PC-3 (cell line): ENCODE measurements around the gene GTF2H1. TPM values are rescaled to one million over a fixed set of nuclear protein-coding genes. Genes with fewer than 3 reads are reported as not detected.

Source experiments
- ATAC-seq: fragments of 200-7000 bp; cut with Tn5 transposase; 2 replicates; pipeline ENCODE4 v1.9.1; 2020; ENCODE audit warnings: mild to moderate bottlenecking, moderate library complexity
- BruUV-seq: library from RNA; stranded (reverse); fragments of 400-500 nt; replicated peaks from 2 replicates; lab custom pipeline; 2021; lab: Mats Ljungman, UMichigan
- CTCF ChIA-PET: fragments of 300-600 bp; sonication (Branson Sonifier 250); formaldehyde crosslinking; loops from one replicate; lab custom pipeline; 2022; ENCODE audit warnings: antibody characterized with exemption; lab: Charles Lee
- POLR2A ChIA-PET: fragments of 300-600 bp; sonication (Branson Sonifier 250); formaldehyde crosslinking; loops from one replicate; lab custom pipeline; 2022; ENCODE audit warnings: antibody characterized with exemption; ENCODE audit not compliant: unreplicated experiment; lab: Charles Lee
- DNase-seq: peaks from one replicate; pipeline ENCODE4 v3.0.0-alpha.2; 2015
- H2AFZ ChIP-seq: fragments of 300-600 bp; sonication (generic); 2 replicates; pipeline ENCODE4 v1.6.0; 2016; ENCODE audit warnings: antibody characterized with exemption, low read length
- H3F3A ChIP-seq: fragments of 300-600 bp; sonication (generic); one replicate; pipeline ENCODE4 v1.6.0; 2017; ENCODE audit warnings: antibody characterized with exemption, low read length, control low read depth, mild to moderate bottlenecking; ENCODE audit not compliant: unreplicated experiment
- H3K27ac ChIP-seq: fragments of 300-600 bp; sonication (generic); 2 replicates; pipeline ENCODE4 v1.5.1; 2016; ENCODE audit warnings: mild to moderate bottlenecking, low read length
- H3K27me3 ChIP-seq: fragments of 300-600 bp; sonication (generic); 2 replicates; pipeline ENCODE4 v1.6.1; 2016; ENCODE audit warnings: low read length, mixed read lengths
- H3K36me3 ChIP-seq: fragments of 300-600 bp; sonication (generic); 2 replicates; pipeline ENCODE4 v1.6.1; 2016; ENCODE audit warnings: low read depth, mixed run types, low read length, mixed read lengths
- H3K4me1 ChIP-seq: fragments of 300-600 bp; sonication (generic); 2 replicates; pipeline ENCODE4 v1.5.1; 2016; ENCODE audit warnings: low read length; ENCODE audit not compliant: insufficient read depth
- H3K4me2 ChIP-seq: fragments of 300-600 bp; sonication (generic); 2 replicates; pipeline ENCODE4 v1.6.0; 2016; ENCODE audit warnings: low read length
- H3K4me3 ChIP-seq: fragments of 300-600 bp; sonication (generic); 2 replicates; pipeline ENCODE4 v1.5.1; 2016; ENCODE audit warnings: mild to moderate bottlenecking, low read length, mixed read lengths
- H3K79me2 ChIP-seq: fragments of 300-600 bp; sonication (generic); 2 replicates; pipeline ENCODE4 v1.6.1; 2017; ENCODE audit warnings: low read length, mixed read lengths
- H3K9ac ChIP-seq: fragments of 300-600 bp; sonication (generic); 2 replicates; pipeline ENCODE4 v1.6.0; 2016; ENCODE audit warnings: mild to moderate bottlenecking, low read length
- H3K9me2 ChIP-seq: fragments of 300-600 bp; sonication (generic); replicated peaks from 2 replicates; pipeline ENCODE4 v1.6.1; 2016; ENCODE audit warnings: mixed run types, low read length, mixed read lengths
- H3K9me3 ChIP-seq: fragments of 300-600 bp; sonication (generic); 2 replicates; pipeline ENCODE4 v1.6.1; 2016; ENCODE audit warnings: low read length, mixed read lengths
- H4K20me1 ChIP-seq: fragments of 300-600 bp; sonication (generic); 2 replicates; pipeline ENCODE4 v1.6.1; 2016; ENCODE audit warnings: low read length, mixed read lengths
- EZH2 ChIP-seq: fragments of 300-600 bp; sonication (generic); IDR thresholded peaks from one replicate; pipeline ENCODE4 v1.6.1; 2017; ENCODE audit warnings: antibody characterized with exemption, mild to moderate bottlenecking, low read length; ENCODE audit not compliant: unreplicated experiment
- EZH2phosphoT487 ChIP-seq: fragments of 300-600 bp; sonication (generic); IDR thresholded peaks from 2 replicates; pipeline ENCODE4 v1.6.1; 2018; ENCODE audit warnings: mild to moderate bottlenecking, antibody characterized with exemption, low read length, borderline replicate concordance
- intact Hi-C: fragments of 100-400 bp; cut with micrococcal nuclease; formaldehyde crosslinking; loops from 2 replicates; pipeline ENCODE4 v1.9.0; 2023
- total RNA-seq: library from RNA; depleted of rRNA; stranded (reverse); fragments of >200 nt; gene quantifications from 2 replicates; pipeline ENCODE4 v1.2.3, GENCODE V29; 2014
- TF ChIP-seq, protein P1 (sequence below): fragments of 300-600 bp; sonication (generic); conservative IDR thresholded peaks from 2 replicates; pipeline ENCODE4 v1.5.1; 2017; ENCODE audit warnings: antibody characterized with exemption, low read depth, mild to moderate bottlenecking, low read length

Gene GTF2H1
- total RNA-seq, 1 experiment from 2014 or later = 32.7 TPM

DNA sequence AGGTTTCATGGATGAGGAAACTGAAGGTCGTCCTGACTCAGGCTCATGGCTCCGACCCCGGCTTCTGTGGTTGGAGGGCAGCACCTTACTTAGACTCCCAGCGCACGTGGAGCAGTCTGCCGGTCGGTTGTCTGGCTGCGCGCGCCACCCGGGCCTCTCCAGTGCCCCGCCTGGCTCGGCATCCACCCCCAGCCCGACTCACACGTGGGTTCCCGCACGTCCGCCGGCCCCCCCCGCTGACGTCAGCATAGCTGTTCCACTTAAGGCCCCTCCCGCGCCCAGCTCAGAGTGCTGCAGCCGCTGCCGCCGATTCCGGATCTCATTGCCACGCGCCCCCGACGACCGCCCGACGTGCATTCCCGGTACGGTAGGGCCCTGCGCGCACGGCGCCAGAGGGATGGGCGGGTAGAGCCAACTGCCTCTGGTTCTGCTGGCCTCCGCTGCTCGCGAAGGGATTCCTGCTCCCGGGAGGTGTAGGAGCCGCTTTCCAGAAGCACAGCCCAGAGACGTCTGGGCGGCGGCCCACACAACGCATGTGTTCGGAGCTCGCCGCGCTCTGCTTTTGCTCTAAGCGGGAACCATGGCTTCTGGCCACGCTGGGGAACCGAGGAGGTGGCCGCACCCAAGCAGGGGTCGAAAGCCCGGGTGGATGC lies 72.0 kb downstream of the GTF2H1 start, which contains the start of gene LDHA:
TSS of gene LDHA (plus strand) at position 289 of the 653 bp plus-strand sequence. CDS start 2,280 bp downstream, outside the sequence.
- intact Hi-C loops = loop anchor here (1.0 kb wide), 1 partner anchor 10 kb away; no protein-coding TSS in a partner anchor
- ChIA-PET CTCF (no interaction called here), POLR2A (interaction anchor here (0.5 to 1.2 kb wide), 6 partner anchors 10 to 1407 kb away, joined by 3 to 28 read pairs (median 6); no protein-coding TSS in a partner anchor)
- Histone ChIP-seq H3K27ac (peak within 1 kb of the TSS; percentile 82), H3K79me2 (peaks cover 63% of the 10 kb centered on the region), H3K9ac (peak within 1 kb of the TSS; percentile 98), H3K4me1 (peaks cover 22% of the 10 kb centered on the region), H3K27me3 (no peaks in the 10 kb centered on the region), H3K9me3 (no peaks in the 10 kb centered on the region), H3K4me3 (peak within 1 kb of the TSS; percentile 93), H3F3A (peaks cover 6% of the 10 kb centered on the region), H4K20me1 (peaks cover 43% of the 10 kb centered on the region), H3K4me2 (peak within 1 kb of the TSS; percentile 94), H2AFZ (peak within 1 kb of the TSS; percentile 71), H3K9me2 (no peaks in the 10 kb centered on the region), H3K36me3 (peaks cover 37% of the 10 kb centered on the region)
- peak; percentile 72 for ATAC-seq
- TF ChIP-seq, protein P1, sequence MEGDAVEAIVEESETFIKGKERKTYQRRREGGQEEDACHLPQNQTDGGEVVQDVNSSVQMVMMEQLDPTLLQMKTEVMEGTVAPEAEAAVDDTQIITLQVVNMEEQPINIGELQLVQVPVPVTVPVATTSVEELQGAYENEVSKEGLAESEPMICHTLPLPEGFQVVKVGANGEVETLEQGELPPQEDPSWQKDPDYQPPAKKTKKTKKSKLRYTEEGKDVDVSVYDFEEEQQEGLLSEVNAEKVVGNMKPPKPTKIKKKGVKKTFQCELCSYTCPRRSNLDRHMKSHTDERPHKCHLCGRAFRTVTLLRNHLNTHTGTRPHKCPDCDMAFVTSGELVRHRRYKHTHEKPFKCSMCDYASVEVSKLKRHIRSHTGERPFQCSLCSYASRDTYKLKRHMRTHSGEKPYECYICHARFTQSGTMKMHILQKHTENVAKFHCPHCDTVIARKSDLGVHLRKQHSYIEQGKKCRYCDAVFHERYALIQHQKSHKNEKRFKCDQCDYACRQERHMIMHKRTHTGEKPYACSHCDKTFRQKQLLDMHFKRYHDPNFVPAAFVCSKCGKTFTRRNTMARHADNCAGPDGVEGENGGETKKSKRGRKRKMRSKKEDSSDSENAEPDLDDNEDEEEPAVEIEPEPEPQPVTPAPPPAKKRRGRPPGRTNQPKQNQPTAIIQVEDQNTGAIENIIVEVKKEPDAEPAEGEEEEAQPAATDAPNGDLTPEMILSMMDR = no peak
- TF ChIP-seq EZH2phosphoT487 = peak; percentile 98
- BruUV-seq = no TSS peak
- DNase-seq = peak; percentile 93

DNA sequence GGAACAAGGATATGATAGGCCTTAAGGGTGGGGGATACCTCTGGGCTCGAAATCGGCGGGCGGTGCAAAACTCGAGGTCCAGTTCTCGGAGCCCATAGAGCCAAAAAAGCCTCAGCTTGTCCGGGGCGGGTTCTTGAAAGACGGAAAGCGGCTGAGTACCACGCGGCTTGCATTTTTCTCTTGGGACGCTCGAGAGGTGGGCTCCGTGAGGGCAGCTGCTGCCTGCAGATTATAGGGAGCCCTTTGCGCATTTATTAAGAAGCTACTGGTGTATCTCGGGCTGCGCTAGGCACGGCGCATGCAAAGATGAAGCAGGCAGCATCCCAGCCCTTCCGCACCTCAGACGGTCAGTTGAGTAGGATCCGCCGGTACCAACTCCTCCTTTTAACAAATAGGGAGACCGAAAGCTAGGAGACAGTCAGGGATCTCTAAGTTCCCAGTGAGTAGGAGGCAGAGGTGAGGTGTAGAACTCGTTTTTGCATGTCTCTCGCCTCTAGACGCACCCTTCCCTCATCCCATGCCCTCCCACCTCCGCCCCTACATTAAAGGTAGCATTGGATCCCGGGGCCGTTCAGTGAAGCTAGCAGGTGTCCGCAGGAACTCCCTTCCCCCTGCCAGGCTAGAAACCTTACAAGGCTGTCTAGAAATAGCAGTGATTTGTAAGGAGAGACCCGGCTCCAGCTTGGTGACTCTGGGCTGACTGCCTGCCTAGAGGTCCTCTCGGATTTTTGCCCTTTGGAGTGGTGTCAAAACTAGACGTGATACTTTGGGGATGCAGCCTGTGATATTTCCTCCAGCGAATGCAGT lies 72.8 kb downstream of the GTF2H1 start:
- Histone ChIP-seq H2AFZ (no peak overlapping the region), H3K79me2 (peaks cover 71% of the 10 kb centered on the region), H3K9me2 (no peaks in the 10 kb centered on the region), H4K20me1 (peaks cover 50% of the 10 kb centered on the region), H3K4me2 (peak overlapping the region; percentile 94), H3K27ac (peak overlapping the region; percentile 82), H3K4me1 (peaks cover 22% of the 10 kb centered on the region), H3K4me3 (peak overlapping the region; percentile 93), H3K27me3 (no peaks in the 10 kb centered on the region), H3K36me3 (peaks cover 45% of the 10 kb centered on the region), H3K9ac (peak overlapping the region; percentile 98), H3F3A (peaks cover 13% of the 10 kb centered on the region), H3K9me3 (no peaks in the 10 kb centered on the region)
- no peak for ATAC-seq
- CTCF ChIA-PET = interaction anchor here (0.6 to 1.4 kb wide), 3 partner anchors 11 to 676 kb away, joined by 3 to 5 read pairs (median 4); no protein-coding TSS in a partner anchor
- POLR2A ChIA-PET = interaction anchor here (0.6 to 1.4 kb wide), 7 partner anchors 11 to 219 kb away, joined by 3 to 28 read pairs (median 5); partner anchors contain the start of genes HPS5 and TSG101
- TSS peak; percentile 55 for BruUV-seq
- TF ChIP-seq EZH2 = no peak
- TF ChIP-seq, protein P1 = no peak
- TF ChIP-seq EZH2phosphoT487 = no peak
- intact Hi-C loops = loop anchor here (1.0 to 5.0 kb wide), 2 partner anchors 11 to 43 kb away; no protein-coding TSS in a partner anchor
- no peak for DNase-seq
